ENCODE data around the gene VTI1A.
"Not testable (repeated sequence)": the region's sequence is repeated elsewhere in the genome, so short reads cannot be mapped to it uniquely, and the experiment has no call there.

GRCh38 chr10:112863461-112863860 is 416.4 kb downstream of the VTI1A start:
- not testable (repeated sequence) for TF ChIP-seq CTCF (conservative IDR thresholded peaks at IDR 0.05; ENCODE audit: low read length); EZH2phosphoT487 (IDR thresholded peaks at IDR 0.05; ENCODE audit: borderline replicate concordance)

All from Loucy (cell line).